Testis (tissue), 2 donors: Measurements from ENCODE around the gene PKIG.

Experiments used
- POLR2A ChIP-seq: fragments of 450-650 bp; IDR thresholded peaks from one replicate; pipeline ENCODE4 v1.6.1; 2017; ENCODE audit warnings: antibody characterized with exemption, mild to moderate bottlenecking, moderate library complexity
- TF ChIP-seq, protein P1 (sequence below), 3 experiments: fragments of 450-650 bp in 2 of 3; fragments of 200-600 bp in 1 of 3; sonication (generic) in 1 of 3; IDR thresholded peaks; one replicate each; pipeline ENCODE4 v1.5.1; 2016 to 2019; ENCODE audit warnings: antibody characterized with exemption in 3 of 3, mild to moderate bottlenecking in 2 of 3, moderate library complexity in 1 of 3

DNA sequence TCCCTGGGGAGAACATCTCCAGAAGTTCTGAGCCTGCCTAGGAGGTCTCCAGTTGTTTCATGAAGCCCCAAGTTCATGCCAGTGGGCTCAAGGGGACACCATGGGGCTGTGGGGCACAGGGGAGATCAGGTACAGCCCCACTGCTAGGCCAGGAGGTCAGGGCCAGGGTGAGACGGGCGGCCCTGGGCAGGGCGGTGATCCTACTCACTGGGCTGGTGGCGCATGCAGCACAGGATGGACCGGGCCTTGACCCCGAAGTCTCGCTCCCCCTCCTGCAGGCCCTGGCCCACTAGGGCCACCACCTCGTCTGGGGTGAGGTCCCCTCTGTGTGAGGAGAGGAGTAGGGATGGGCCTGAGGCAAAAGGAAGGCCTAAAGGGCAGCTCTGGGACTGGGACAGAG lies 43.0 kb downstream of the PKIG start:
- TF ChIP-seq, protein P1, sequence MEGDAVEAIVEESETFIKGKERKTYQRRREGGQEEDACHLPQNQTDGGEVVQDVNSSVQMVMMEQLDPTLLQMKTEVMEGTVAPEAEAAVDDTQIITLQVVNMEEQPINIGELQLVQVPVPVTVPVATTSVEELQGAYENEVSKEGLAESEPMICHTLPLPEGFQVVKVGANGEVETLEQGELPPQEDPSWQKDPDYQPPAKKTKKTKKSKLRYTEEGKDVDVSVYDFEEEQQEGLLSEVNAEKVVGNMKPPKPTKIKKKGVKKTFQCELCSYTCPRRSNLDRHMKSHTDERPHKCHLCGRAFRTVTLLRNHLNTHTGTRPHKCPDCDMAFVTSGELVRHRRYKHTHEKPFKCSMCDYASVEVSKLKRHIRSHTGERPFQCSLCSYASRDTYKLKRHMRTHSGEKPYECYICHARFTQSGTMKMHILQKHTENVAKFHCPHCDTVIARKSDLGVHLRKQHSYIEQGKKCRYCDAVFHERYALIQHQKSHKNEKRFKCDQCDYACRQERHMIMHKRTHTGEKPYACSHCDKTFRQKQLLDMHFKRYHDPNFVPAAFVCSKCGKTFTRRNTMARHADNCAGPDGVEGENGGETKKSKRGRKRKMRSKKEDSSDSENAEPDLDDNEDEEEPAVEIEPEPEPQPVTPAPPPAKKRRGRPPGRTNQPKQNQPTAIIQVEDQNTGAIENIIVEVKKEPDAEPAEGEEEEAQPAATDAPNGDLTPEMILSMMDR (IDR thresholded peaks at IDR 0.05): no peak
- no peak for TF ChIP-seq POLR2A
